SK-N-SH (cell line): ENCODE measurements around the gene SNU13.

Experiments
- EP300 ChIP-seq, 2 experiments: IDR thresholded peaks; 2 replicates each; pipeline versions ENCODE4 v1.4.0 to v1.6.1; 2012; ENCODE audit warnings: borderline replicate concordance in 1 of 2, low read depth in 1 of 2, low read length in 1 of 2
- MAX ChIP-seq: IDR thresholded peaks from 2 replicates; pipeline ENCODE4 v1.4.0; 2012; ENCODE audit warnings: low read depth
- POLR2AphosphoS5 ChIP-seq: IDR thresholded peaks from 2 replicates; pipeline ENCODE4 v1.6.1; 2012; ENCODE audit warnings: low read depth, low read length
- TAF1 ChIP-seq: IDR thresholded peaks from 2 replicates; pipeline ENCODE4 v1.6.1; 2012; ENCODE audit warnings: low read depth, mild to moderate bottlenecking, low read length, moderate library complexity, borderline replicate concordance

- TF ChIP-seq POLR2AphosphoS5 (no peak), TAF1 (no peak), EP300 (IDR thresholded peaks at IDR 0.05; ENCODE audit: borderline replicate concordance in 1 of 2, low read depth in 1 of 2, low read length in 1 of 2) (no peak), MAX (no peak)
These were observed 13.8 kb downstream of the SNU13 start for GRCh38 chr22:41674846-41675340.
